ENCODE results near the gene KANSL1. TPM values are rescaled to one million over a fixed set of nuclear protein-coding genes. Genes with fewer than 3 reads are reported as not detected.

Gene KANSL1
- total RNA-seq, 4 donors from 2014 or later: 57.7 to 91.2 (median 75.1) TPM

GRCh38 chr17:46136820-46137219 is 56.4 kb downstream of the KANSL1 start:
- no peak overlapping the region for H3K4me3 ChIP-seq
- H3K27ac ChIP-seq: peak overlapping the region in 3 of 4 donors; percentile 53 to 66 (median 65)
- no peaks in the 10 kb centered on the region for H3K36me3 ChIP-seq
- peaks cover 27 to 97% (median 36%) of the 10 kb centered on the region in 3 donors for H3K4me1 ChIP-seq
- no peak for ATAC-seq
- H3K9me3 ChIP-seq: no peaks in the 10 kb centered on the region
- H3K27me3 ChIP-seq: no peaks in the 10 kb centered on the region
- no peak for TF ChIP-seq CTCF (IDR thresholded peaks at IDR 0.05)
- TF ChIP-seq POLR2AphosphoS5 (IDR thresholded peaks at IDR 0.05): no peak
- TF ChIP-seq POLR2A (IDR thresholded peaks at IDR 0.05): no peak
- TF ChIP-seq EP300 (IDR thresholded peaks at IDR 0.05): no peak

- TF ChIP-seq POLR2AphosphoS5 (IDR thresholded peaks at IDR 0.05) (no peak), CTCF (IDR thresholded peaks at IDR 0.05) (no peak), POLR2A (IDR thresholded peaks at IDR 0.05) (no peak), EP300 (IDR thresholded peaks at IDR 0.05) (no peak)
- ATAC-seq: no peak
- H3K36me3 ChIP-seq: no peaks in the 10 kb centered on the region
- no peaks in the 10 kb centered on the region for H3K9me3 ChIP-seq
- H3K4me3 ChIP-seq: no peak overlapping the region
- no peaks in the 10 kb centered on the region for H3K27me3 ChIP-seq
- H3K27ac ChIP-seq: peak overlapping the region in 1 of 4 donors; percentile 66
- WGBS, 2 donors (ENCODE audit: low coverage in 1 of 2): 59 to 73% methylated on average over 3 of the region's 3 CpGs
- peaks cover 31 to 97% (median 34%) of the 10 kb centered on the region in 3 donors for H3K4me1 ChIP-seq
Measured at GRCh38 chr17:46135879-46136563, 57.2 kb downstream of the KANSL1 start.

GRCh38 chr17:46135126-46135812 is 58.0 kb downstream of the KANSL1 start:
- H3K27ac ChIP-seq: no peak overlapping the region
- TF ChIP-seq POLR2AphosphoS5 (IDR thresholded peaks at IDR 0.05) (no peak), POLR2A (IDR thresholded peaks at IDR 0.05) (no peak)
- peaks cover 34 to 97% (median 34%) of the 10 kb centered on the region in 3 donors for H3K4me1 ChIP-seq
- no peaks in the 10 kb centered on the region for H3K9me3 ChIP-seq
- no peak overlapping the region for H3K4me3 ChIP-seq
- no peaks in the 10 kb centered on the region for H3K27me3 ChIP-seq
- H3K36me3 ChIP-seq: no peaks in the 10 kb centered on the region
- 85 to 88% methylated on average over 3 of the region's 4 CpGs for WGBS, 2 donors (ENCODE audit: low coverage in 1 of 2)
- no peak for ATAC-seq

- peaks cover 23 to 96% (median 41%) of the 10 kb centered on the region in 3 donors for H3K4me1 ChIP-seq
Measured at GRCh38 chr17:46129302-46129701, 63.9 kb downstream of the KANSL1 start.

GRCh38 chr17:46128453-46128852 is 64.8 kb downstream of the KANSL1 start:
- TF ChIP-seq POLR2AphosphoS5 (IDR thresholded peaks at IDR 0.05): no peak
- no peak for TF ChIP-seq CTCF (IDR thresholded peaks at IDR 0.05)
- TF ChIP-seq POLR2A (IDR thresholded peaks at IDR 0.05): no peak
- no peak for TF ChIP-seq EP300 (IDR thresholded peaks at IDR 0.05)
- H3K4me1 ChIP-seq: peaks cover 23 to 96% (median 41%) of the 10 kb centered on the region in 3 donors
- WGBS, 2 donors (ENCODE audit: low coverage in 1 of 2): 63 to 78% methylated on average over 4 of the region's 4 CpGs
- no peaks in the 10 kb centered on the region for H3K9me3 ChIP-seq
- H3K36me3 ChIP-seq: no peaks in the 10 kb centered on the region
- H3K27me3 ChIP-seq: no peaks in the 10 kb centered on the region
- H3K27ac ChIP-seq: peak overlapping the region in 1 of 4 donors; percentile 1
- no peak for ATAC-seq
- H3K4me3 ChIP-seq: no peak overlapping the region

More at GRCh38 chr17:46129302-46129701, 63.9 kb downstream of the KANSL1 start:
- Histone ChIP-seq H3K4me3 (no peak overlapping the region), H3K36me3 (no peaks in the 10 kb centered on the region), H3K27ac (no peak overlapping the region), H3K9me3 (no peaks in the 10 kb centered on the region), H3K27me3 (no peaks in the 10 kb centered on the region)
- TF ChIP-seq CTCF (IDR thresholded peaks at IDR 0.05) (no peak), POLR2AphosphoS5 (IDR thresholded peaks at IDR 0.05) (no peak), EP300 (IDR thresholded peaks at IDR 0.05) (no peak), POLR2A (IDR thresholded peaks at IDR 0.05) (no peak)
- no peak for ATAC-seq
- 7 to 33% methylated on average over 2 of the region's 2 CpGs for WGBS, 2 donors (ENCODE audit: low coverage in 1 of 2)

Measured in gastroesophageal sphincter (tissue), 4 donors.